Measurements from ENCODE around the gene STUM. TPM values are rescaled to one million over a fixed set of nuclear protein-coding genes. Genes with fewer than 3 reads are reported as not detected.

Gene STUM
- total RNA-seq, 2 experiments from 2014 or later: not detected

DNA sequence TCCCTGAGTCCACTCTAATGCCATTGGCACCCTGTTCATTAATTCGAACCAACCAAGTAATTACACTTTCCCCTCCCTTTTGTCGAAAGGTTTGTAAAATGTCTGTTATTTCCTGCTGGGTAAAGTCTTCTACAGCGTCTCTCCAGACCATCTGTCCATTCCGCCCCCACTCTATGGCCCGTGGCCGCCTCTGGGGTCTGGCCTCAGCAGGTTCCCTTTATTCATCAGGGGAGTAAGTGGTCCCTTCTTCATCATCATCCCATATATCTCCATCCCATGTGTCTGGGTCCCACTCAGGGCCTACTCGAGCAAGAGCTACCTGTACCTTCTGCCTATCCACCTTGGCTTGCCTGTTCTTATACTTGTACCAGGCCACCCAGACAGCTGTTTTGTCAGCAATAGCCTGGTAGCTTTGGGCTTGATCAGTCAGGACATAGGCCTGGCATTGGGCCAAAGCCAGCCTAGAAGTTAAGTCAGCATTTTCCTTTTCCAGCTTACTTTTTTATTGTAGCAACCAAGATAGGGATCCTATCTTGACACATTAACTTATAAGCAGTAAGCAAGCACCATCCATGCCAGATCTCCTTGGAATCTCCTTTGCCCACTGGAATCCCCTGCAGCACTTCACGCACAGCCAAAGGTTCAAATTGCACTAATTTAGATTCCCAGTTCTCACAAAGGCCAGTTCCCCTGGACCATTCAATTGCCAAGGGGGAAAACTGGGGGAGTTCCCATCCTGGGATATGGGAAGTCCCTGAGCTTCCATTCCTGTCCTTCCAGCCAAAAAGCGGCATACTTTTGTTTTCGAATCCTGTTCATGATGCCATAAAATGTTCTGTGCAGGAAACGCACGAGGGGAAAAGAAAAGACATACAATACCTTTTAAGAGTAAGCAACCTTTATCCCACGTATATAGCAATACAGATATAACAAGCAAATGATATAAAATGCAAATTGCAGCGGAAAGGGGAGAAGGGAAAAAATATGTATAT, 6.6 kb upstream of the STUM start:
- DNase-seq: no peak
- Mint-ChIP-seq H3K36me3 (ENCODE audit: low read depth) (no peaks in the 10 kb centered on the region), H3K4me1 (ENCODE audit: low read depth) (no peaks in the 10 kb centered on the region), H3K9me3 (no peaks in the 10 kb centered on the region), H3K4me3 (no peak overlapping the region), H3K27me3 (peaks cover 11% of the 10 kb centered on the region), H3K27ac (no peak overlapping the region)
- H3K9me3 ChIP-seq (ENCODE audit: control insufficient read depth in 1 of 2, insufficient read depth in 1 of 2, low read length in 2 of 2): no peaks in the 10 kb centered on the region
- H3K36me3 ChIP-seq (ENCODE audit: insufficient read depth, low read length): no peaks in the 10 kb centered on the region
- H3K4me3 ChIP-seq (ENCODE audit: low read length): no peak overlapping the region
- no peak overlapping the region for H3K27ac ChIP-seq (ENCODE audit: low read depth in 1 of 2, low read length in 2 of 2)
- ChIA-PET CTCF (no interaction called here), POLR2A (interaction anchor here (0.9 kb wide), 1 partner anchor 116 kb away, joined by 3 read pairs; no protein-coding TSS in a partner anchor)
- H3K4me1 ChIP-seq (ENCODE audit: insufficient read depth, low read length): no peaks in the 10 kb centered on the region
- intact Hi-C loops (cut with DNase I, micrococcal nuclease): loop anchor here in 1 of 2 experiments (10.0 kb wide), 1 partner anchor 893 kb away; no protein-coding TSS in a partner anchor
- peaks cover 0 to 2% of the 10 kb centered on the region in 2 experiments for H3K27me3 ChIP-seq (ENCODE audit: control insufficient read depth in 1 of 2, insufficient read depth in 2 of 2, low read length in 2 of 2)
- no peak for ATAC-seq (ENCODE audit: poor library complexity)
- TF ChIP-seq, protein P1, sequence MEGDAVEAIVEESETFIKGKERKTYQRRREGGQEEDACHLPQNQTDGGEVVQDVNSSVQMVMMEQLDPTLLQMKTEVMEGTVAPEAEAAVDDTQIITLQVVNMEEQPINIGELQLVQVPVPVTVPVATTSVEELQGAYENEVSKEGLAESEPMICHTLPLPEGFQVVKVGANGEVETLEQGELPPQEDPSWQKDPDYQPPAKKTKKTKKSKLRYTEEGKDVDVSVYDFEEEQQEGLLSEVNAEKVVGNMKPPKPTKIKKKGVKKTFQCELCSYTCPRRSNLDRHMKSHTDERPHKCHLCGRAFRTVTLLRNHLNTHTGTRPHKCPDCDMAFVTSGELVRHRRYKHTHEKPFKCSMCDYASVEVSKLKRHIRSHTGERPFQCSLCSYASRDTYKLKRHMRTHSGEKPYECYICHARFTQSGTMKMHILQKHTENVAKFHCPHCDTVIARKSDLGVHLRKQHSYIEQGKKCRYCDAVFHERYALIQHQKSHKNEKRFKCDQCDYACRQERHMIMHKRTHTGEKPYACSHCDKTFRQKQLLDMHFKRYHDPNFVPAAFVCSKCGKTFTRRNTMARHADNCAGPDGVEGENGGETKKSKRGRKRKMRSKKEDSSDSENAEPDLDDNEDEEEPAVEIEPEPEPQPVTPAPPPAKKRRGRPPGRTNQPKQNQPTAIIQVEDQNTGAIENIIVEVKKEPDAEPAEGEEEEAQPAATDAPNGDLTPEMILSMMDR (IDR thresholded peaks at IDR 0.05): no peak

DNA sequence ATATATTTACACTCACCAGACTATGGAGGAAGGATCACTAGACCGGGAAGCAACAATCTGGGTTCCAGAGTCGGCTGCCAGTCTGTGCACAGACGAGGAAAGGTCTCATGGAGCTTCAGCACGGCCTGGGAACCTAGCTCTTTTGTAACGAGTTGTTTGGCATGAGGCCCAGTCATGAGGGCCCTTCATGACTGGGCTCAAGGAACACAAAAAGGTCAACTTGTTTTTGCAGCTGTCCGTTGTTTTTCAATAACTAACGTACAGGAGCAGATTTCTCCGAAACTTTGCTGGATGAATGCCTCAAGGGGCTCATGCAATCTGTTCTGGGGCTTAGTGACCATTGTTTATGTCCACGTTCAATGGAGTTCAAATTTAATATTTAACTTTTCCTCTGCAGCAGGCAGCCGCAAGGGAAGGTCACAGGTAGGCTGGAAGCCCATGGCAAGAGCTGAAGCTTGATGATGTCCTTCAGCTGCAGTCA, 5.9 kb upstream of the STUM start:
- Mint-ChIP-seq H3K27ac (no peak overlapping the region), H3K4me3 (no peak overlapping the region), H3K27me3 (peaks cover 14% of the 10 kb centered on the region), H3K4me1 (ENCODE audit: low read depth) (no peaks in the 10 kb centered on the region), H3K36me3 (ENCODE audit: low read depth) (no peaks in the 10 kb centered on the region), H3K9me3 (no peaks in the 10 kb centered on the region)
- Histone ChIP-seq H3K9me3 (ENCODE audit: control insufficient read depth in 1 of 2, insufficient read depth in 1 of 2, low read length in 2 of 2) (no peaks in the 10 kb centered on the region), H3K4me1 (ENCODE audit: insufficient read depth, low read length) (no peaks in the 10 kb centered on the region), H3K27ac (ENCODE audit: low read depth in 1 of 2, low read length in 2 of 2) (no peak overlapping the region), H3K36me3 (ENCODE audit: insufficient read depth, low read length) (no peaks in the 10 kb centered on the region), H3K4me3 (ENCODE audit: low read length) (no peak overlapping the region), H3K27me3 (ENCODE audit: control insufficient read depth in 1 of 2, insufficient read depth in 2 of 2, low read length in 2 of 2) (peaks cover 0 to 2% of the 10 kb centered on the region in 2 experiments)
- intact Hi-C loops (cut with DNase I, micrococcal nuclease): loop anchor here in 1 of 2 experiments (10.0 kb wide), 1 partner anchor 892 kb away; no protein-coding TSS in a partner anchor
- no peak for ATAC-seq (ENCODE audit: poor library complexity)
- TF ChIP-seq, protein P1 (IDR thresholded peaks at IDR 0.05): no peak
- CTCF ChIA-PET: no interaction called here
- POLR2A ChIA-PET: interaction anchor here (0.5 to 0.9 kb wide), 2 partner anchors 117 to 138 kb away, joined by 3 read pairs; no protein-coding TSS in a partner anchor
- no peak for DNase-seq

DNA sequence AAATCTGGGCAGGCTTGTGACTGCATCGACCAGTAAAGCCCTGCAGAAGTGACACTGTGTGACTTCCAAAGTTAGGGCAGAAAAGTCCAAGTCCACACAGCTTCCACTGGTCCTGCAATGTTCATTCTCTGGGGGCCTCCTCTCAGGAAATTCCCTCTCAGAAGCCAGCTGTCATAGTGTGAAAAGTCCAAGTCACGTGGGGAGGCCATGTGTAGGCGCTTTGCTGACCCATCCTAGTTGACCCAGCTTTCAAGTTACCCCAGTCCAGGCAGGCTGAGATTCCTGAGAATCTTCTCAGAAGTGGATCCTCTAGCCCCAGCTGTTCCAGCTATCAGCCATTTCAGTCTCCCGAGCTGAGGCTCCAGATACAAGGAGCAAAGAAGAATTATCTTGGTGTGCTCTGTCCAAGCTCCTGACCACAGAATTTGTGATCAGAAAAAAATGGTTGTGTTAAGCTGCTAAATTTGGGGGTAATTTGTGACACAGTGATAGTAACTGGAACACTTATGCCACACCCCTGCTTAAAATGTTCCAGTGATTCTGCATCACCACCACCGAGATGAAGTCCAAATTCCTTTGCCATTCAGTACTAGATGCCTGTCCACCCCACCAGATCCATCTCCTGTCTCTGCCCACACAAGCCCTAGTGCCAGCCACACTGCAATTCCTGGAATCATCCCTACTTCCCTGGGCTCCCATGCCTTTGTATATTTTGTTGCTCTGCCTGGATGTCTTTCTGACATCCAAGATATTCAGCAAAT, 2.5 kb upstream of the STUM start:
- H3K4me3 ChIP-seq (ENCODE audit: low read length): no peak overlapping the region
- H3K27ac ChIP-seq (ENCODE audit: low read depth in 1 of 2, low read length in 2 of 2): no peak overlapping the region
- H3K4me1 ChIP-seq (ENCODE audit: insufficient read depth, low read length): peaks cover 24% of the 10 kb centered on the region
- H3K36me3 ChIP-seq (ENCODE audit: insufficient read depth, low read length): no peaks in the 10 kb centered on the region
- TF ChIP-seq, protein P1 (IDR thresholded peaks at IDR 0.05): no peak
- peaks cover 25 to 27% of the 10 kb centered on the region in 2 experiments for H3K27me3 ChIP-seq (ENCODE audit: control insufficient read depth in 1 of 2, insufficient read depth in 2 of 2, low read length in 2 of 2)
- ChIA-PET POLR2A (no interaction called here), CTCF (no interaction called here)
- intact Hi-C loops (cut with DNase I, micrococcal nuclease): loop anchor here in 1 of 2 experiments (10.0 kb wide), 1 partner anchor 889 kb away; no protein-coding TSS in a partner anchor
- Mint-ChIP-seq H3K27me3 (peaks cover 33% of the 10 kb centered on the region), H3K4me3 (no peak overlapping the region), H3K27ac (no peak overlapping the region), H3K36me3 (ENCODE audit: low read depth) (no peaks in the 10 kb centered on the region), H3K9me3 (no peaks in the 10 kb centered on the region), H3K4me1 (ENCODE audit: low read depth) (peaks cover 14% of the 10 kb centered on the region)
- peaks cover 0 to 11% of the 10 kb centered on the region in 2 experiments for H3K9me3 ChIP-seq (ENCODE audit: control insufficient read depth in 1 of 2, insufficient read depth in 1 of 2, low read length in 2 of 2)
- ATAC-seq (ENCODE audit: poor library complexity): no peak
- no peak for DNase-seq

Measured in CD4-positive, alpha-beta T cell (primary cell).